Measurements from ENCODE around the gene EFHC1.

GRCh38 chr6:52499681-52500236, 79.6 kb downstream of the EFHC1 start:
- TF ChIP-seq CTCF (conservative IDR thresholded peaks at IDR 0.05; ENCODE audit: low read length) = no peak
- TF ChIP-seq EZH2phosphoT487 (IDR thresholded peaks at IDR 0.05; ENCODE audit: borderline replicate concordance, low read depth, low read length) = no peak
